H1 (cell line): ENCODE results near the gene TNNC1. TPM values are rescaled to one million over a fixed set of nuclear protein-coding genes. Genes with fewer than 3 reads are reported as not detected.

Experiments used
- ASH2L ChIP-seq: fragments of 200-600, 300-600 bp; sonication (generic); IDR thresholded peaks from one replicate; pipeline ENCODE4 v1.7.1; 2017; ENCODE audit warnings: low read length
- ATF3 ChIP-seq: IDR thresholded peaks from 2 replicates; pipeline ENCODE4 v1.6.1; 2011; ENCODE audit warnings: low read depth, mild to moderate bottlenecking, low read length; ENCODE audit not compliant: insufficient read depth
- CHD2 ChIP-seq: IDR thresholded peaks from 2 replicates; pipeline ENCODE4 v1.6.1; 2012; ENCODE audit warnings: low read length, improper control_type of control experiment
- CREB1 ChIP-seq: IDR thresholded peaks from 2 replicates; pipeline ENCODE4 v1.6.1; 2012; ENCODE audit warnings: inconsistent platforms
- EGR1 ChIP-seq: IDR thresholded peaks from 2 replicates; pipeline ENCODE4 v1.6.1; 2011; ENCODE audit warnings: low read depth, low read length, borderline replicate concordance
- PHF8 ChIP-seq: fragments of 200-600 bp; sonication (generic); conservative IDR thresholded peaks from 2 replicates; pipeline ENCODE4 v1.7.1; 2012; ENCODE audit warnings: low read depth, mild to moderate bottlenecking, inconsistent platforms, low read length, moderate library complexity
- SIN3A ChIP-seq, 2 experiments: IDR thresholded peaks in 1 of 2; conservative IDR thresholded peaks in 1 of 2; 2 replicates each; pipeline ENCODE4 v1.6.1; 2011 to 2012; ENCODE audit warnings: low read length in 2 of 2, improper control_type of control experiment in 1 of 2, low read depth in 1 of 2, mild to moderate bottlenecking in 1 of 2
- SIRT6 ChIP-seq: IDR thresholded peaks from one replicate; pipeline ENCODE4 v1.7.1; 2012; ENCODE audit warnings: low read length, inconsistent platforms
- SP2 ChIP-seq: IDR thresholded peaks from 2 replicates; pipeline ENCODE4 v1.6.1; 2012; ENCODE audit warnings: mild to moderate bottlenecking, low read length, inconsistent platforms
- SRF ChIP-seq: IDR thresholded peaks from 2 replicates; pipeline ENCODE4 v1.6.1; 2011; ENCODE audit warnings: mild to moderate bottlenecking, low read depth, low read length, moderate library complexity
- SUZ12 ChIP-seq: fragments of 200-600 bp; sonication (generic); IDR thresholded peaks from 2 replicates; pipeline ENCODE4 v1.6.1; 2012; ENCODE audit warnings: mild to moderate bottlenecking, inconsistent platforms, low read length, moderate library complexity, mixed read lengths
- USF2 ChIP-seq: IDR thresholded peaks from 2 replicates; pipeline ENCODE4 v1.6.1; 2011; ENCODE audit warnings: low read length, improper control_type of control experiment
- polyA plus RNA-seq, 7 experiments: library from polyadenylated mRNA; depleted of rRNA in 3 of 7; stranded (reverse) in 5 of 7; unstranded in 2 of 7; fragments of >200 nt in 5 of 7; fragments of 200-250 nt in 2 of 7; gene quantifications; 1 replicate in 5 of 7; 2 replicates in 1 of 7; 4 replicates in 1 of 7; pipeline versions ENCODE4 v1.2.1 to v1.2.3, GENCODE V29; 2011 to 2013; ENCODE audit warnings: missing spikeins in 2 of 7, mixed read lengths in 2 of 7
- total RNA-seq: library from RNA; stranded (reverse); fragmentation: NEBNext Ultra II Directional; extraction: Animal tissue kit (Norgen Biotek cat#: 25700); gene quantifications from 2 replicates; pipeline ENCODE4 v1.2.1, GENCODE V29; 2021

Gene TNNC1
- total and polyA plus RNA-seq, 2 of the 8 experiments (the other 6 are each of a cell fraction or from before 2014, with no cell fraction given) = 5.8 to 16.4 TPM

GRCh38 chr3:52446631-52447511 is 7.0 kb downstream of the TNNC1 start (continued):
- no peak for TF ChIP-seq SRF
- 0 out of 4 replicates have a peak, but pooled peaks of 1 of the 2 experiments have one; percentile 59 for TF ChIP-seq SIN3A (conservative IDR thresholded peaks at IDR 0.05 in 1 of 2, IDR thresholded peaks at IDR 0.05 in 1 of 2; ENCODE audit: low read depth in 1 of 2, low read length in 2 of 2)
- no peak for TF ChIP-seq SP2
- TF ChIP-seq ATF3 = no peak
- no peak for TF ChIP-seq ASH2L
- TF ChIP-seq CREB1 = peak; percentile 40; the same call in 1 of the 2 replicates
- no peak for TF ChIP-seq EGR1
- TF ChIP-seq SIRT6 = no peak
- no peak for TF ChIP-seq USF2
- no peak for TF ChIP-seq CHD2
- no peak for TF ChIP-seq SUZ12
- TF ChIP-seq PHF8 = no peak
